ENCODE results near the gene GTPBP1. TPM values are rescaled to one million over a fixed set of nuclear protein-coding genes. Genes with fewer than 3 reads are reported as not detected.

The GTPBP1 gene
- total RNA-seq, 1 donor from 2014 or later, result 60.1 TPM

- H3K27ac Mint-ChIP-seq, result no peak overlapping the region
- no peaks in the 10 kb centered on the region for H3K9me3 Mint-ChIP-seq
- no peak for DNase-seq (ENCODE audit: extremely low spot score, unreplicated experiment)
- no peaks in the 10 kb centered on the region for H3K36me3 Mint-ChIP-seq
- TF ChIP-seq CTCF (conservative IDR thresholded peaks at IDR 0.05), result no peak
- H3K4me3 Mint-ChIP-seq, result no peak overlapping the region
- H3K27me3 Mint-ChIP-seq, result no peaks in the 10 kb centered on the region
- peaks cover 11% of the 10 kb centered on the region for H3K4me1 Mint-ChIP-seq (ENCODE audit: unreplicated experiment)
Measured at GRCh38 chr22:38767313-38767712, 61.6 kb downstream of the GTPBP1 start.

GRCh38 chr22:38768036-38768435 is 62.3 kb downstream of the GTPBP1 start:
- H3K9me3 Mint-ChIP-seq, result no peaks in the 10 kb centered on the region
- H3K27ac Mint-ChIP-seq, result no peak overlapping the region
- DNase-seq (ENCODE audit: extremely low spot score, unreplicated experiment), result no peak
- H3K27me3 Mint-ChIP-seq, result no peaks in the 10 kb centered on the region
- H3K4me3 Mint-ChIP-seq, result no peak overlapping the region
- no peaks in the 10 kb centered on the region for H3K36me3 Mint-ChIP-seq
- no peak for TF ChIP-seq CTCF (conservative IDR thresholded peaks at IDR 0.05)
- peaks cover 4% of the 10 kb centered on the region for H3K4me1 Mint-ChIP-seq (ENCODE audit: unreplicated experiment)

- DNase-seq (ENCODE audit: extremely low spot score, unreplicated experiment), result no peak
- Mint-ChIP-seq H3K27me3 (no peaks in the 10 kb centered on the region), H3K4me3 (no peak overlapping the region), H3K27ac (no peak overlapping the region), H3K9me3 (no peaks in the 10 kb centered on the region), H3K4me1 (ENCODE audit: unreplicated experiment) (peaks cover 6% of the 10 kb centered on the region), H3K36me3 (no peaks in the 10 kb centered on the region)
- TF ChIP-seq CTCF (conservative IDR thresholded peaks at IDR 0.05), result no peak
Measured at GRCh38 chr22:38770257-38770949, 64.7 kb downstream of the GTPBP1 start.

GRCh38 chr22:38772623-38772873 is 66.8 kb downstream of the GTPBP1 start:
- Mint-ChIP-seq H3K4me1 (ENCODE audit: unreplicated experiment) (peaks cover 8% of the 10 kb centered on the region), H3K4me3 (no peak overlapping the region), H3K36me3 (no peaks in the 10 kb centered on the region), H3K27ac (no peak overlapping the region), H3K9me3 (no peaks in the 10 kb centered on the region), H3K27me3 (no peaks in the 10 kb centered on the region)
- TF ChIP-seq CTCF (conservative IDR thresholded peaks at IDR 0.05), result no peak
- no peak for DNase-seq (ENCODE audit: extremely low spot score, unreplicated experiment)

- no peaks in the 10 kb centered on the region for H3K36me3 Mint-ChIP-seq
- no peaks in the 10 kb centered on the region for H3K9me3 Mint-ChIP-seq
- H3K4me3 Mint-ChIP-seq, result no peak overlapping the region
- no peak for TF ChIP-seq CTCF (conservative IDR thresholded peaks at IDR 0.05)
- H3K27ac Mint-ChIP-seq, result no peak overlapping the region
- no peaks in the 10 kb centered on the region for H3K27me3 Mint-ChIP-seq
- no peak for DNase-seq (ENCODE audit: extremely low spot score, unreplicated experiment)
- peaks cover 8% of the 10 kb centered on the region for H3K4me1 Mint-ChIP-seq (ENCODE audit: unreplicated experiment)
Measured at GRCh38 chr22:38773363-38773946, 67.7 kb downstream of the GTPBP1 start.
